Spleen (tissue), 7 donors: Measurements from ENCODE around the gene CCNB2.

Experiments used
- CTCF ChIP-seq, 11 experiments: fragments of 200-600 bp in 7 of 11; fragments of 450-650 bp in 4 of 11; sonication (generic) in 4 of 11; IDR thresholded peaks in 8 of 11; conservative IDR thresholded peaks in 3 of 11; 1 replicate in 7 of 11; 2 replicates in 4 of 11; pipeline versions ENCODE4 v1.4.0 to v1.8.0; 2016 to 2021; ENCODE audit warnings: antibody characterized with exemption in 11 of 11, inconsistent platforms in 4 of 11, mild to moderate bottlenecking in 1 of 11
- POLR2A ChIP-seq, 3 donors: fragments of 450-650 bp; IDR thresholded peaks; one replicate each; pipeline ENCODE4 v1.5.1; 2017; ENCODE audit warnings: antibody characterized with exemption in 3 of 3, mild to moderate bottlenecking in 1 of 3
- POLR2AphosphoS5 ChIP-seq, 3 donors: sonication (generic); formaldehyde crosslinking; IDR thresholded peaks; one replicate each; pipeline ENCODE4 v1.5.1; 2017; ENCODE audit warnings: antibody characterized with exemption in 3 of 3
- donor health status: DM: no; HTN: no; CAD: no; lungs with moderate emphysema.
- donor health status: DM: no; HTN: no; CAD: no.
- donor health status: DM: no; HTN: no; CAD: no.

GRCh38 chr15:59096429-59096828, 8.5 kb upstream of the CCNB2 start:
- TF ChIP-seq CTCF (IDR thresholded peaks at IDR 0.05 in 8 of 11, conservative IDR thresholded peaks at IDR 0.05 in 3 of 11): no peak
- TF ChIP-seq POLR2A (IDR thresholded peaks at IDR 0.05): no peak
- TF ChIP-seq POLR2AphosphoS5 (IDR thresholded peaks at IDR 0.05): no peak
